GM23248 (cell line): Measurements from ENCODE around the gene CAPN7.
"Not testable (repeated sequence)": the region's sequence is repeated elsewhere in the genome, so short reads cannot be mapped to it uniquely, and the experiment has no call there.

Experiments
- EZH2 ChIP-seq: fragments of 200-600 bp; sonication (generic); IDR thresholded peaks from 2 replicates; pipeline ENCODE4 v1.6.1; 2018; ENCODE audit warnings: antibody characterized with exemption, mild to moderate bottlenecking; ENCODE audit not compliant: insufficient read depth, poor library complexity, severe bottlenecking
- EZH2phosphoT487 ChIP-seq: fragments of 200-600 bp; sonication (generic); IDR thresholded peaks from 2 replicates; pipeline ENCODE4 v1.6.1; 2018; ENCODE audit warnings: antibody characterized with exemption, moderate library complexity, mild to moderate bottlenecking, low read depth; ENCODE audit not compliant: insufficient read depth

DNA sequence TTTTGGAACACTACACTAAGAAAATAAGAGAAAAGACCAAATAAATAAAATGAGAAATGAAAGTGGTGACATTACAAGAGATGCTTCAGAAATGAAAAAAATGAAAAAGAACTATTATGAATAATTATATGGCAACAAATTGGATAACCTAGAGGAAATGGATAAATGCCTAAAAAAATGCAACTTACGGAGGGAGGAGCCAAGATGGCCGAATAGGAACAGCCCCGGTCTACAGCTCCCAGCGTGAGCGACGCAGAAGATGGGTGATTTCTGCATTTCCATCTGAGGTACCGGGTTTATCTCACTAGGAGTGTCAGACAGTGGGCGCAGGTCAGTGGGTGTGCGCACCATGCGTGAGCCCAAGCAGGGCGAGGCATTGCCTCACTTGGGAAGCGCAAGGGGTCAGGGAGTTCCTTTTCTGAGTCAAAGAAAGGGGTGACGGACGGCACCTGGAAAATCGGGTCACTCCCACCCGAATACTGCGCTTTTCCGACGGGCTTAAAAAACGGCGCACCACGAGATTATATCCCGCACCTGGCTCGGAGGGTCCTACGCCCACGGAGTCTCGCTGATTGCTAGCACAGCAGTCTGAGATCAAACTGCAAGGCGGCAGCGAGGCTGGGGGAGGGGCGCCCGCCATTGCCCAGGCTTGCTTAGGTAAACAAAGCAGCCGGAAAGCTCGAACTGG, 19.4 kb upstream of the CAPN7 start:
- not testable (repeated sequence) for TF ChIP-seq EZH2, EZH2phosphoT487
